Raji (cell line): ENCODE results near the gene OR52N2.

ENCODE experiments used
- POLR2A ChIP-seq: IDR thresholded peaks from 2 replicates; pipeline ENCODE4 v1.6.1; 2011; ENCODE audit warnings: low read depth, low read length, control low read depth; ENCODE audit not compliant: insufficient read depth

The OR52N2 gene

DNA sequence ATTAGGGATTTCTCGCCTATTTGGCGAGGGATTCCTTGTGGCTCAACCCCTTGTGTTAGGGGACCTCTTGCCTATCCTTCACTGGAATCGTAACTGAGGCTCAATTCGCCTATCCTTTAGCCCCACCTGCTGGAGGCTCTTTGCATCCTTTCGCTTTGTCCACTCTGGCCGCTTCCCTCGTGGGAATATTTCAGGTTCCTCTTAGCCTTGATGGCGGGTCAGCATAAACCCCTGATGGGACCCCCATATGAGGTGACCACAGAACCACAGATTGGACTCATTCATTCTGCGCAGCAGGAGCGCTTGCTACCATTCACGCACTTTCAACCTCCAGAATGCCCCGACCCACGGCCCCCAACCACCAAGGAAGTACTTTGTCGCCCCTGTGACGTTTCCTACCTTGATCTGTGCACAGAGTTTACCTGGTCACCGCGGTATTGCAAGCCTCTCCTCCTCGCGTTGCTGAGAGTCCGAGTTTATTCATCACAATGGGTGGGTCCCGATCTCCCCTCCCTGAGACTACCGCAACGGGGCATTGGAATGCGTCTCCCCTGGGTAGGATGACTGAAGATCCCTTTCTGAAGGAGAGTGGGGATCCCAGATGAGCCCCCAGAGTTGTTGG is at the start of gene OR52N2:
TSS of gene OR52N2 (plus strand) at position 425 of the 622 bp plus-strand sequence. CDS start 11,412 bp downstream, outside the sequence.
- TF ChIP-seq POLR2A, result no peak

GRCh38 chr11:5767056-5767455 is 41.7 kb upstream of the OR52N2 start:
- TF ChIP-seq POLR2A, result no peak

DNA sequence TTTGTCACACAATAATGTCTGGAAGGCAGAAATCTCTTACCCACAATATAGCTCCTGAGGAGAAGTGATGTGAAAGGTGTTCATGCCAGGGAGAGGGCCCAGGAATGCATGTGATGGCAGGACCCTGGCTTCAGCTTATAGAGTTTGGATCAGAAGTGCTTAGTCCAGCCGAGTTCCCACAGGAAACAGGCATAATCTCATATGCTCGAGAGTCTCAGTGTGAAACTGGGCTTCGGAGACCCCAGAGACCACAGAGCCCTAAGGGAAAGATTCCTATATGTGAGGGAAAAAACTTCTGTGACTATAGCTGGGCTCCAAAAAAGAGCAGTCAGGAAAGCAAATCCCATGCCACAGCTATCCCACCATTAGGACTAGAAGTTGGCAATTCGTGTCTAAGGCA is 25.5 kb upstream of the OR52N2 start, which contains the start of gene OR52N5:
TSS of gene OR52N5 (minus strand) at position 101 of the 400 bp plus-strand sequence. CDS start 4,721 bp downstream, outside the sequence.
- no peak for TF ChIP-seq POLR2A

- no peak for TF ChIP-seq POLR2A
These were observed 17.6 kb upstream of the OR52N2 start, which contains the start of gene OR52N1 for GRCh38 chr11:5791165-5791564. TSS of gene OR52N1 (minus strand) at chr11:5791265. CDS start at chr11:5788816, 2,449 bp downstream.

GRCh38 chr11:5796541-5796940 is 12.2 kb upstream of the OR52N2 start:
- TF ChIP-seq POLR2A, result no peak

- no peak for TF ChIP-seq POLR2A
These were observed 4.7 kb upstream of the OR52N2 start for GRCh38 chr11:5803982-5804381.

- no peak for TF ChIP-seq POLR2A
These were observed 1.1 kb upstream of the OR52N2 start for GRCh38 chr11:5807580-5807979.

- TF ChIP-seq POLR2A, result no peak
These were observed 397 bp downstream of the OR52N2 start for GRCh38 chr11:5809122-5809519.

DNA sequence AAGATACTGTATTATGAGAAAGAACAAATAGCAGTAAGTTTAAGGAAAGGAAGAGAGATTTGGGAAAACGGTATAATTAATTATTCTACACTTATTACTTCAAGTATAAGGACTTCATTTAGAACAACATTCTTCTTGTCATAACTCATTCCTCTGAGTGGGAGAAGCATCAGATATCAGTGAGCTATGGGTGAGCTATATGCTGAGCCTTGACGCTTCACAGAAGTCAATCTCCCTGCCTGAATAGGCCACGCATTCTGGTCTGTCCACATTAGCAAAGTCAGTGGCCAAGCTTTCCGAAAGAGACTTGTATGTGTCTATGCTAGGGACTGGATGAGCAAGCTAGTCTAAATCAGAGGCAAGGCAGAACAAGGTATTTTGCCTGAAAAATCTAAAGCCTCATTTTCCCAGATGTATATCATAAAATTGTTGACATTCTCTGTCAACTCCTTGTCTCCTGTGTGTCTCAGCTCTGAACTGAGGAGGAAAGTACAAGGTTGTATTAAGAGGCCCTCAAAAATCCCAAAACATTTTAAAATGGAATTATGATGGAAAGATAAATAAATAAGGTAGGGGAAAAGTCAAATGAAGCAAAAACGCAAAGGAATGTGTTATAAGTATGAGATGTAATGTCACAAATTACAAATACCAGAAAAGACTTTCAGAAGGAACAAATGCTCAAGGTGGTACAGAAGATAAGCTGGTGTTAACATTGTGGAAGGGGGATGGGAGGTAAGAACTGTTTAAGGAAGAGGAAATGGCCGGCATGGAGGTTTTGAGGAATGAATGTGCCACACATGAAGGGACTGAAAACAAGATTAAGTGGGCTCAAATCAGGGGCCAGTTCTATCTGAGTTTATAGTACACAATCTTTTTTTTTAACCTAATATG is 1.4 kb downstream of the OR52N2 start:
- no peak for TF ChIP-seq POLR2A

- no peak for TF ChIP-seq POLR2A
These were observed 6.8 kb downstream of the OR52N2 start for GRCh38 chr11:5815534-5815933.

- TF ChIP-seq POLR2A, result no peak
These were observed 9.6 kb downstream of the OR52N2 start for GRCh38 chr11:5818245-5818886.

- no peak for TF ChIP-seq POLR2A
These were observed 22.6 kb downstream of the OR52N2 start for GRCh38 chr11:5831196-5831829.

- TF ChIP-seq POLR2A, result no peak
These were observed 24.7 kb downstream of the OR52N2 start for GRCh38 chr11:5833446-5833845.

DNA sequence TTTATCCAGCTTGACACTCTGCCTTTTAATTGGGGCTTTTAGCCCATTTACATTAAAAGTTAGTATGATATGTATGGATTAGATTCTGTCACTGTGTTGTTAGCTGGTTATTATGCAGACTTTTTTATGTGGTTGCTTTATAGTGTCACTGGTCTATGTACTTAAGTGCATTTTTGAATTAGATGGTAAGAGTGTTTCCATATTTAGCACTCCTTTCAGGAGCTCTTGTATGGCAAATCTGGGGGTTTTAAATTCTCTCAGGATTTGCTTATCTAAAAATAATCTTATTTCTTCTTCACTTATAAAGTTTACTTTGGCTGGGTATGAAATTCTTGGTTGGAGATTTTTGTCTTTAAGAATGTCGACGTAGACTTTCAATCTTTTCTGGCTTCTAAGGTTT is 29.0 kb downstream of the OR52N2 start:
- TF ChIP-seq POLR2A, result no peak

- no peak for TF ChIP-seq POLR2A
These were observed 33.1 kb downstream of the OR52N2 start, which contains the start of gene OR52E6 for GRCh38 chr11:5841797-5842196. TSS of gene OR52E6 (minus strand) at chr11:5841897. CDS start at chr11:5841897, 0 bp downstream.
